Measurements from ENCODE around the gene MYOM1. TPM values are rescaled to one million over a fixed set of nuclear protein-coding genes. Genes with fewer than 3 reads are reported as not detected.

MYOM1 gene
- total RNA-seq, 4 donors from 2014 or later, result 2.3 to 3.1 (median 3.1) TPM

- Histone ChIP-seq H3K27me3 (no peaks in the 10 kb centered on the region), H3K4me1 (peaks cover 5 to 32% of the 10 kb centered on the region in 2 donors), H3K4me3 (replicated peaks in 1 of 3) (peak overlapping the region in 2 of 3 donors; percentile 72 to 98), H3K9me3 (no peaks in the 10 kb centered on the region), H3K27ac (peak overlapping the region; percentile 97 to 100 (median 99)), H3K36me3 (peaks cover 4 to 14% of the 10 kb centered on the region in 2 donors)
- DNase-seq, result peak in 1 of 2 donors; percentile 26
- intact Hi-C loops (cut with DNase I), result loop anchor here (10.0 kb wide), 1 partner anchor 234 kb away; the partner anchor contains the start of gene LPIN2
- WGBS, 2 donors, result 22 to 25% methylated on average over 9 of the region's 9 CpGs
- TF ChIP-seq POLR2A (IDR thresholded peaks at IDR 0.05), result peak in 1 of 2 donors; percentile 56
- no peak for TF ChIP-seq CTCF (IDR thresholded peaks at IDR 0.05)
Observed at GRCh38 chr18:3248658-3249359, 29.0 kb upstream of the MYOM1 start.

- H3K27me3 ChIP-seq, result no peaks in the 10 kb centered on the region
- intact Hi-C loops (cut with DNase I), result loop anchor here (10.0 kb wide), 1 partner anchor 233 kb away; the partner anchor contains the start of gene LPIN2
- H3K36me3 ChIP-seq, result peaks cover 0 to 8% of the 10 kb centered on the region in 2 donors
- H3K27ac ChIP-seq, result peak overlapping the region; percentile 97 to 100 (median 99)
- no peak for TF ChIP-seq POLR2A (IDR thresholded peaks at IDR 0.05)
- TF ChIP-seq CTCF (IDR thresholded peaks at IDR 0.05), result no peak
- WGBS, 2 donors, result 1% methylated on average over 14 to 16 of the region's 22 CpGs
- no peaks in the 10 kb centered on the region for H3K9me3 ChIP-seq
- H3K4me1 ChIP-seq, result peaks cover 5 to 32% of the 10 kb centered on the region in 2 donors
- peak in 1 of 2 donors; percentile 42 for DNase-seq
- peak overlapping the region; percentile 72 to 98 (median 96) for H3K4me3 ChIP-seq (replicated peaks in 1 of 3)
Observed at GRCh38 chr18:3248062-3248657, 28.4 kb upstream of the MYOM1 start.

- peak; percentile 99 for DNase-seq
- Histone ChIP-seq H3K9me3 (no peaks in the 10 kb centered on the region), H3K4me3 (replicated peaks in 1 of 3) (peak within 1 kb of the TSS; percentile 72 to 98 (median 96)), H3K27me3 (no peaks in the 10 kb centered on the region), H3K27ac (peak within 1 kb of the TSS; percentile 97 to 100 (median 99)), H3K36me3 (peaks cover 0 to 5% of the 10 kb centered on the region in 2 donors), H3K4me1 (peaks cover 5 to 26% of the 10 kb centered on the region in 2 donors)
- TF ChIP-seq CTCF (IDR thresholded peaks at IDR 0.05), result no peak
- TF ChIP-seq POLR2A (IDR thresholded peaks at IDR 0.05), result peak; percentile 88 to 95
- intact Hi-C loops (cut with DNase I), result loop anchor here (10.0 kb wide), 1 partner anchor 233 kb away; the partner anchor contains the start of gene LPIN2
- 0% methylated on average over 45 to 55 of the region's 65 CpGs for WGBS, 2 donors
Observed at GRCh38 chr18:3247240-3248061, 27.7 kb upstream of the MYOM1 start, which contains the start of gene MYL12A. MYL12A (plus strand) TSS chr18:3247801; CDS start chr18:3253248, 5,447 bp downstream.

GRCh38 chr18:3246635-3247239 lies 27.0 kb upstream of the MYOM1 start:
- H3K36me3 ChIP-seq, result peaks cover 0 to 5% of the 10 kb centered on the region in 2 donors
- 25 to 38% methylated on average over 23 of the region's 23 CpGs for WGBS, 2 donors
- intact Hi-C loops (cut with DNase I), result loop anchor here (10.0 kb wide), 1 partner anchor 232 kb away; the partner anchor contains the start of gene LPIN2
- H3K27me3 ChIP-seq, result no peaks in the 10 kb centered on the region
- peak; percentile 27 to 31 for DNase-seq
- no peaks in the 10 kb centered on the region for H3K9me3 ChIP-seq
- peak overlapping the region in 2 of 3 donors; percentile 4 to 98 for H3K4me3 ChIP-seq (replicated peaks in 1 of 3)
- H3K27ac ChIP-seq, result peak overlapping the region; percentile 97 to 100 (median 99)
- peaks cover 5 to 25% of the 10 kb centered on the region in 2 donors for H3K4me1 ChIP-seq
- TF ChIP-seq POLR2A (IDR thresholded peaks at IDR 0.05) (no peak), CTCF (IDR thresholded peaks at IDR 0.05) (no peak)

Data from thyroid gland (tissue), 4 donors.